Gastrocnemius medialis (tissue), 4 donors: ENCODE data around the gene APBA2.

Source experiments
- CTCF ChIP-seq, 5 experiments: fragments of 450-650 bp in 3 of 5; fragments of 200-600 bp in 2 of 5; sonication (generic) in 2 of 5; IDR thresholded peaks in 4 of 5; conservative IDR thresholded peaks in 1 of 5; 1 replicate in 4 of 5; 2 replicates in 1 of 5; pipeline ENCODE4 v1.5.1; 2016 to 2019; ENCODE audit warnings: antibody characterized with exemption in 5 of 5, mild to moderate bottlenecking in 3 of 5, moderate library complexity in 3 of 5
- POLR2A ChIP-seq, 2 donors: fragments of 450-650 bp; IDR thresholded peaks; one replicate each; pipeline ENCODE4 v1.6.1; 2017; ENCODE audit warnings: antibody characterized with exemption in 2 of 2, mild to moderate bottlenecking in 2 of 2, moderate library complexity in 2 of 2

GRCh38 chr15:29151484-29151857 is 265.7 kb downstream of the APBA2 start:
- TF ChIP-seq POLR2A (IDR thresholded peaks at IDR 0.05) (no peak), CTCF (IDR thresholded peaks at IDR 0.05 in 4 of 5, conservative IDR thresholded peaks at IDR 0.05 in 1 of 5) (no peak)
